CD4-positive, alpha-beta T cell treated with Interleukin-4 for 1 hour (primary cell): Measurements from ENCODE around the gene ZBTB20.
"Not testable (repeated sequence)": the region's sequence is repeated elsewhere in the genome, so short reads cannot be mapped to it uniquely, and the experiment has no call there.

Source experiments
- DNase-seq, 2 donors: peaks; one replicate each; pipeline ENCODE4 v3.0.0-alpha.2; 2020 to 2022

The ZBTB20 gene

DNA sequence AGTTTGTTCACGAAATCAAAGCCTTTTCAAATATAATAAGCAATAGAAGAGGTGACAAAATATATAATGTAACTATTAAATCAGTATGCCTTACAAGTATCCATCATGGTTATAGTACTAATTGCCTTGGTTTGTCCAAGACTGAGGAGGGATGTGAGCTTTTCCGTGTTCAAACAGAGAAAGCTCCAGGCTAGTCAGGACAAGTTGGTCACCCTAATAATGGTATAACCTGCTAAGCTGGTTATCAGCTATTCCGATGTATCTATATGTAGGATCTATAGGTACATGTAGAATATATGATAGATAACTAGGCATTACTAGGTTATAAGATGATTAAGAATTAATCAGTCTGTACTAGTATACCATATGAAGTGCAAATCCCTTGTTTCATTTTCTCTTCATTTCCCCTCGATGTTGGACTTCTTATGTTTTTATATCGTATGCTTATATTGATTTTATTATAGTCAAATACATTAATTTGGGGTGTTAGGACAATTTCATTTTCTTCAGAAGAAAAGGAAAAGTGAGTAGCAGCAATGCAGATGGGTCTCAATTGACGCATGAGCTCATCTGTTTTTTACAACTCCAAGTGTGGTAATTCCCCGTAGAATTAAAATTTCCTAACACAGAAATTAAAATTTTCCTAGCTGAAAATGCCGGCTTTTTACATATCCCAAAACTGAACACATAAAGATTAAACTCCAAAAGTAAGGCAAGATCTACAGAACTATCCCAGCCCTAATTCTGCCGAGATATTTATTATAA lies 434.2 kb downstream of the ZBTB20 start:
- DNase-seq, result no peak

DNA sequence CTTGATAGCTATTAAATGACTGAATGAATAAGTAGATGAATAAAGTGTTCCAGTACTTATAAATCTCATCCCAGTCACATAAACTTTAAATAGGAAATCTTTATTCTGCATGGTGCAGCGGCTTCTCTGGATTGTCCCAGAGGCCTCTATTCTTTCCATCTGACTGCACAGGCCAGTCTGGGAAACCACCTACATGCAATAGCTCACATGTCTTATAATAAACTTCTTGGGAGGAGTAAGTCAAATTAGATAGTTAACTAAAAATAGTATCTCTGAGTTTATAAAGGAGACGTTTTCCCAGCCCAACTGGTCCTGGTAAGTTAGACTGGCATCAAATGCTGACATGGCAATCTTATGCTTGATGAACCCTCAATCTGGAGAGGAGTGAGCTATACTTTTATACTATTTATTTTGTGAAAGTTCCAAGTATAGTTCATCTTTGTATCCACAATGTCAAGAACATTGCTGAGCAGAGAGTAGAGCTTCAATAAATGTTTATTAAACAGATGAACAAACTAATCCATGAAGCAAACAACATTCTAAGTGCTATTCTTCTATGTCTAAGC lies 435.7 kb downstream of the ZBTB20 start:
- no peak for DNase-seq

- DNase-seq, result no peak
Observed at GRCh38 chr3:114709102-114709501, 438.0 kb downstream of the ZBTB20 start.

- no peak for DNase-seq
Observed at GRCh38 chr3:114707252-114707860, 439.7 kb downstream of the ZBTB20 start.

GRCh38 chr3:114706591-114707232 lies 440.4 kb downstream of the ZBTB20 start:
- no peak for DNase-seq

DNA sequence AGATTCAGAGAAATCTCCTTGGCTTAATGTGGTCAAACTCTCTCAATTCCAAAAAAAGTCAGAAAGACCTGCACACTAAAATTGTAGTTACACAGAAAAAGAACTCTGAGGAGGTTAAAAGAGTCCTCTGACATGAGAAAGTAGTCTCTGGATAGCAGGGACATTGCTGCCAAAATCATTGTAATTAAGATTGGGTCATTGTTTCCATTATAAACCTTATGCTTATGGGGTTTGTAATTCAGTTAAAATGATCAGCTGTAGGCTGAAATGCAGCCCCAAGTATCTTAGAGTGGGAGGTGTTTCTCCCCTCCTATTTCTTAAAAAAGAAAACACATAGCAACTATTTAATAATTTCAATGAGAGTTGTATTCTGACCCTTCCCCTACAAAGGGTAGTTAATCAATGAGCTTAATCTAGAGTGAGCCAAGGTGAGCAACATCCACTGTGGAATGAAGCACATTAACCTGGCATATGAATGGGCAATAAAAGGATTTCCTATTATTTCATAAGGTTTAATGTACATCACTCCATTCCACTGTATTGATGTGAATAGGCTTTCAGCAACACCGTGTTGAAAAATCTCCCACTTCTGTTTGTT lies 446.4 kb downstream of the ZBTB20 start:
- DNase-seq, result no peak

GRCh38 chr3:114698146-114699105 lies 448.7 kb downstream of the ZBTB20 start:
- no peak for DNase-seq

- DNase-seq, result no peak
Observed at GRCh38 chr3:114697401-114697800, 449.7 kb downstream of the ZBTB20 start.

DNA sequence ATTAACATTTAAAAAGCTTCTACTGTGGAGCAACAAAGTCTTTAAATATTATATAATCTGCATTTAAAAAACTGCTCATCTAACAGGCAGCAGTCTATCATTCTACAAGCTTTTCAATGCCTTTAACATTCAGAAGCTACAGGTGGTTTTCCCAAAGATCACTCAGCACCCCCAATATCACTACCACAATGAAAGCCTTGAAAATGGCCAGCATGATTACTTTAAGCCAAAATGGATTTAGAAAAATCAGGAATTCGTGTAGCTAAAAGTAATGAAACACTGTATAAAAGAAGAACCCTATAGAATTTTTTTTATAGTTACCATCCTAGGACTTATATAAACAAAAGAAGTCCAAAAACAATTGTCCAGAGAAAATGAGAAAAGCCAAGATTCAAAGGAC lies 452.8 kb downstream of the ZBTB20 start:
- DNase-seq, result no peak

- DNase-seq, result no peak
Observed at GRCh38 chr3:114691871-114692270, 455.2 kb downstream of the ZBTB20 start.

GRCh38 chr3:114690911-114691310 lies 456.2 kb downstream of the ZBTB20 start:
- no peak for DNase-seq

DNA sequence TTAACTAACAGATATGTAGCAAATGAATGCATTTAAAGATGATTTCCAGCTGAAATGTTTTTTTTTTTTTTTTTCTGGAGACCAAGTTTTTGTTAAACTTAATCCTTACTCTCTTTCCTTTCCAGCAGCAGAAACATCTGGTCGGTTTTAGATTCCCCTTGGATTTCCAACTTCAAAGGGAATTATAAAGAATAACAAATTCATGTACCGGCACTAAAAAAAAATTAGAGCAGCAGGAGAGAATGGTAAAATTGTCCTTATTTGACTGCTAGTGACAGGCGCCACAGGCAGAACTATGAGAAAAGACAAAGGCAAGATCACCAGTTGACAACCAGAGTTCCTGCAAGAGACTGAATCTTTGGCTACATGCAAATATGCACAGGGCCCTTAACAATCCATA lies 459.9 kb downstream of the ZBTB20 start:
- DNase-seq, result no peak

- no peak for DNase-seq
Observed at GRCh38 chr3:114686621-114687020, 460.5 kb downstream of the ZBTB20 start.

- DNase-seq, result no peak
Observed at GRCh38 chr3:114685161-114685560, 461.9 kb downstream of the ZBTB20 start.

- DNase-seq, result no peak
Observed at GRCh38 chr3:114680299-114680698, 466.8 kb downstream of the ZBTB20 start.

DNA sequence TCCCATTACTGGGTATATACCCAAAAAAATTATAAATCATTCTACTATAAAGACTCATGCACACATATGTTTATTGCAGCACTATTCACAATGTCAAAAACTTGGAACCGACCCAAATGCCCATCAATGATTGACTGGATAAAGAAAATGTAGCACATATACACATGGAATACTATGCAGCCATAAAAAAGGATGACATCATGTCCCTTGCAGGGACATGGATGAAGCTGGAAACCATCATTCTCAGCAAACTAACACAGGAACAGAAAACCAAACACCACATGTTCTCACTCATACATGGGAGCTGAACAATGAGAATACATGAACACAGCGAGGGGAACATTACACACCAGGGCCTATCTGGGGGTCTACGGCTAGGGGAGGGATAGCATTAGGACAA lies 467.3 kb downstream of the ZBTB20 start:
- not testable (repeated sequence) for DNase-seq

GRCh38 chr3:114675104-114675503 lies 472.0 kb downstream of the ZBTB20 start:
- no peak for DNase-seq

GRCh38 chr3:114674036-114674435 lies 473.1 kb downstream of the ZBTB20 start:
- DNase-seq, result no peak

DNA sequence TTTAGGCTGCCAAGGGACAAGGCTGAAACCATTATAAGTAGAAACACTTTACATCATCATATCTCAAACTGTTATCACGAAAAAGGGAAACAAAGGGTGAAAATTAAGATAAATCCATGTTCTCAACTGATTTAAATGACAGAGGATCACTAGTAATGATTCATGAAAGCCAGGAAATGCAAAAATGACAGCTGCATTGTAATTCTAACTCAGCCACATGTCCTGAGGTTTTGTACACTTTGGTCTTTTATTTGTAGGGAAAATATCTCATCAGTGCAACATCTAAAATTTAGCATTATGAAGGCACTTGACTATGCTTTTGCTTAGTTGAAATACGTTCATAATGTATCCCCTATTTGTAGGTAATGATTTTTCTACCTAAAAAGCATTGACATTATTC lies 473.6 kb downstream of the ZBTB20 start:
- DNase-seq, result no peak

DNA sequence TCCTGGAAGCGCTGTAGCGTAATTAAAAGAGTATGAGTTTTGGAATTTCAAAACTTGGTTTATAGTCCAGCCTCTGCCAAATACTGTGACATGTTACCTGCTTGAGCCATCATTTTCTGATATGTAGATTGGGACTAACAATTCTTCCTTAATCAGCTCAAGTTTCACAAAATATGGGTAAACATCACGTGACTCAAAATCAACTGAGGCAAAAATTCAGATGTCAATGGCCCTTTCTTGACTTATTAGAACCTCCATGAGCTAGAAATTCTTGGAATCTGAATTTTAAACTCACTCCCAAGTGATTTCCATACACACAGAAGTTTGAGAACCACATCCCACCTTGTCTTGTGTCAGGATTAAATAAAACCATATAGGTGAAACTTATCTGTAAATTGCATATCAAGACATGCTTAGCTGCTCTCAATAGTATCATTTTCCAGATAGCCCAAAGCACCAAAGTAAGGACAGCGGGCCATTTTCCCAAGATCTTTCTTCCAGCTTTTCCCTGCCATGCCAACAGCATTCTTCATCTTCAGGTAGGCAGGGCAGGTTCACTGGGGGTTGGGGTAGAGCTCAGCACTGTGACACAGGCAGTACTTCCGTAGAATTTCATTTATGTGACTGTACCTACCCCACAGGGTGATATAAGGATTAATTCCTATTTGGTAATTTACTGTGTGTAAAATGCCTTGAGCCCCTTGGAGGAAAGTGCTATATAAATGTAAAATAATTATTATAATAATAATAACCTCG lies 474.2 kb downstream of the ZBTB20 start:
- no peak for DNase-seq

GRCh38 chr3:114671741-114672510 lies 475.2 kb downstream of the ZBTB20 start:
- no peak for DNase-seq
